ENCODE results near the gene RNFT2.
"Not testable (repeated sequence)": the region's sequence is repeated elsewhere in the genome, so short reads cannot be mapped to it uniquely, and the experiment has no call there.

Gene RNFT2

GRCh38 chr12:116744766-116745165, 6.7 kb downstream of the RNFT2 start:
- no peak for TF ChIP-seq POLR2A (IDR thresholded peaks at IDR 0.05; ENCODE audit: low read length)
- no peak for TF ChIP-seq GATA1 (IDR thresholded peaks at IDR 0.05; ENCODE audit: low read depth, low read length)
- DNase-seq, result no peak

- DNase-seq, result no peak
- TF ChIP-seq GATA1 (IDR thresholded peaks at IDR 0.05; ENCODE audit: low read depth, low read length) (no peak), POLR2A (IDR thresholded peaks at IDR 0.05; ENCODE audit: low read length) (no peak)
Measured at GRCh38 chr12:116745554-116745953, 7.4 kb downstream of the RNFT2 start.

DNA sequence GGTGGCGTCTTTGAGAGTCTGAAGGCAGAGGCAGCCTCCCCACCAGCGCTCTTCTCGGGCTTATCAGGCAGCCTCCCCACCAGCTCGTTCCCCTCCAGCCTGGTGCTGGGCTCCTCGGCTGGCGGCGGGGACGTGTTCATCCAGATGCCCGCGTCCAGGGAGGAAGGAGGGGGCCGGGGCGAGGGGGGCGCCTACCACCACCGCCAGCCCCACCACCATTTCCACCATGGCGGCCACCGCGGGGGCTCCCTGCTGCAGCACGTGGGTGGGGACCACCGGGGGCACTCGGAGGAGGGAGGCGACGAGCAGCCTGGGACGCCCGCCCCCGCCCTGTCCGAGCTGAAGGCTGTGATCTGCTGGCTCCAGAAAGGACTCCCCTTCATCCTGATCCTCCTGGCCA, 11.8 kb downstream of the RNFT2 start:
- TF ChIP-seq POLR2A (IDR thresholded peaks at IDR 0.05; ENCODE audit: low read length) (no peak), GATA1 (IDR thresholded peaks at IDR 0.05; ENCODE audit: low read depth, low read length) (no peak)
- DNase-seq, result no peak

- TF ChIP-seq POLR2A (IDR thresholded peaks at IDR 0.05; ENCODE audit: low read length), result no peak
- TF ChIP-seq GATA1 (IDR thresholded peaks at IDR 0.05; ENCODE audit: low read depth, low read length), result no peak
- no peak for DNase-seq
Measured at GRCh38 chr12:116750298-116750697, 12.2 kb downstream of the RNFT2 start.

DNA sequence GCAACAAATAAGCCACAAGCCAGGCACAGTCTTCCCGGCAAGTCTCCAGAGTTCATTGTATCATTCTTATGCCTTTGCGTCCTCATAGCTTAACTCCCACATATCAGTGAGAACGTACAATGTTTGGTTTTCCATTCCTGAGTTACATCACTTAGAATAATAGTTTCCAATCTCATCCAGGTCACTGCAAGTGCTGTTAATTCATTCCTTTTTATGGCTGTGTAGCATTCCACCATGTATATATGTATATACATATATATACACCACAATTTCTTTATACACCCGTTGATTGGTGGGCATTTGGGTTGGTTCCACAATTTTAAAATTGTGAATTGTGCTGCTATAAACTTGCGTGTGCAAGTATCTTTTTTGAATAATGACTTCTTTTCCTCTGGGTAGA, 16.0 kb downstream of the RNFT2 start:
- not testable (repeated sequence) for DNase-seq

DNA sequence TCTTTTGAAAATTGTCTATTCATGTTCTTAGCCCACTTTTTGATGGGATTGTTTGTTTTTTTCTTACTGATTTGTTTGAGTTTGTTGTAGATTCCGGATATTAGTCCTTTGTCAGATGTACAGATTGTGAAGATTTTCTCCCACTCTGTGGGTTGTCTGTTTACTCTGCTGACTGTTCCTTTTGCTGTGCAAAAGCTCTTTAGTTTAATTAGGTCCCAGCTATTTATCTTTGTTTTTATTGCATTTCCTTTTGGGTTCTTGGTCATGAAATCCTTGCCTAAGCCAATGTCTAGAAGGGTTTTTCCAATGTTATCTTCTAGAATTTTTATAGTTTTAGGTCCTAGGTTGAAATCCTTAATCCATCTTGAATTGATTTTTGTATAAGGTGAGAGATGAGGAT, 16.7 kb downstream of the RNFT2 start:
- not testable (repeated sequence) for DNase-seq

DNA sequence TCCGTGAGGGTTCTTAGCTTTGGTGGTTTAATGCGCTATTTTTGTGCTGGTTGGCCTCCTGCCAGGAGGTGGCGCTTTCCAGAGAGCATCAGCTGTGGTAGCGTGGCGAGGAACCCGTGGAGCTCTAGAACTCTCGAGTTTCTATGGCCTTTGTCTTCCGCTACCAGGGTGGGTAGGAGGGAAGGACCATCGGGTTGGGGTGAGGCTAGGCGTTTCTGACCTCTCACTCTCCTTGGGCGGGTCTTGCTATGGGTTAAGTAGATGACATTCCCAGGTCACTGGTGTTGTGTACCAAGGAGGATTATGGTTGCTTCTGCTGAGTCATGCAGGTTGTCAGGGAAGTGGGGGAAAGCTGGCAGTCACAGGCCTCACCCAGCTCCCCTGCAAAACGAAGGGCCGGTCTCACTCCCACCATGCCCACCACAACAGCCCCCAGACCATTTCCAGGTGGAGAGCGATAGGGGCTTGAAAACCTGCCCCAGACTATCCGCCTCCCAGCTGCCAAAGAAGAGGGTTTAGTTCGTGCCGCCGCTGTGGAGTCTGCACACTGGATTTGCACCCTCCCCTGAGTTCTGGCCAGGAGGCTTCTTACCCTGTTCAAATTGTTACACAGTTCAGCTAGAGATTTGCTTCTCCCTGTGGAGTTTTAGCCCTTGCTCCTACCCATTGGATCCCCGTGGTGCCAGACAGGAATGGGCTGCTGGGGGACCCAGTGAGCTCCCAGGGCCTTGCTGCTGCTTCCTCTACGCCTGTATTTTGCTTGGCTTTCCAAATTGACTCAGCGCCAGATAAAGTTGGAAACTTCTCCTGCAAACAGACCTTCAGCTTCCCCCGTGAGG, 21.9 kb downstream of the RNFT2 start:
- DNase-seq, result peak; percentile 21 to 32

GRCh38 chr12:116760622-116761020, 22.5 kb downstream of the RNFT2 start:
- no peak for DNase-seq
- no peak for TF ChIP-seq GATA1 (IDR thresholded peaks at IDR 0.05; ENCODE audit: low read depth, low read length)
- TF ChIP-seq POLR2A (IDR thresholded peaks at IDR 0.05; ENCODE audit: low read length), result no peak

More for the DNA sequence above, 21.9 kb downstream of the RNFT2 start:
- no peak for TF ChIP-seq POLR2A (IDR thresholded peaks at IDR 0.05; ENCODE audit: low read length)
- TF ChIP-seq GATA1 (IDR thresholded peaks at IDR 0.05; ENCODE audit: low read depth, low read length), result no peak

DNA sequence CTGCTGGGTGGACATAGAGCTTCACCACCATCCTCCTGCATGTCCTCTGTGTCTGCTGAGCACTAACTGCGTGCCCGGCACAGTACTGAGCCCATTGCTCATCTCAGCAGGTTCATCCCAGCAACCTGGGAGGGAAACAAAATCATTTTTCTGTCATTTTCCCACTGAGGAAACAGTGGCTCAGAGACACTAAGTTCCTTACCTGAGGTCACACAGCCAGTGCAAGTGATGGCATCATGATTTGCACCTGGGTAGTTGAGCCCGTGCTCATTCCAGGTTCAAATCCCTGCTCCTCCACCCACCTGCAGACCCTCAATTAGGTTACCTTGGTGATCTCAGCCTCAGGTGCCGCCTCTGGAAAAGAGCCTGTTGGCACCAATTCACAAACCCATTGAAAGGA, 23.4 kb downstream of the RNFT2 start:
- TF ChIP-seq GATA1 (IDR thresholded peaks at IDR 0.05; ENCODE audit: low read depth, low read length) (no peak), POLR2A (IDR thresholded peaks at IDR 0.05; ENCODE audit: low read length) (no peak)

GRCh38 chr12:116765271-116765670, 27.2 kb downstream of the RNFT2 start:
- no peak for DNase-seq
- TF ChIP-seq GATA1 (IDR thresholded peaks at IDR 0.05; ENCODE audit: low read depth, low read length) (no peak), POLR2A (IDR thresholded peaks at IDR 0.05; ENCODE audit: low read length) (no peak)

More for the DNA sequence above, 23.4 kb downstream of the RNFT2 start:
- no peak for DNase-seq

GRCh38 chr12:116766285-116766684, 28.2 kb downstream of the RNFT2 start:
- no peak for DNase-seq
- TF ChIP-seq GATA1 (IDR thresholded peaks at IDR 0.05; ENCODE audit: low read depth, low read length) (no peak), POLR2A (IDR thresholded peaks at IDR 0.05; ENCODE audit: low read length) (no peak)

GRCh38 chr12:116766746-116767145, 28.6 kb downstream of the RNFT2 start:
- no peak for TF ChIP-seq GATA1 (IDR thresholded peaks at IDR 0.05; ENCODE audit: low read depth, low read length)
- TF ChIP-seq POLR2A (IDR thresholded peaks at IDR 0.05; ENCODE audit: low read length), result no peak
- no peak for DNase-seq

DNA sequence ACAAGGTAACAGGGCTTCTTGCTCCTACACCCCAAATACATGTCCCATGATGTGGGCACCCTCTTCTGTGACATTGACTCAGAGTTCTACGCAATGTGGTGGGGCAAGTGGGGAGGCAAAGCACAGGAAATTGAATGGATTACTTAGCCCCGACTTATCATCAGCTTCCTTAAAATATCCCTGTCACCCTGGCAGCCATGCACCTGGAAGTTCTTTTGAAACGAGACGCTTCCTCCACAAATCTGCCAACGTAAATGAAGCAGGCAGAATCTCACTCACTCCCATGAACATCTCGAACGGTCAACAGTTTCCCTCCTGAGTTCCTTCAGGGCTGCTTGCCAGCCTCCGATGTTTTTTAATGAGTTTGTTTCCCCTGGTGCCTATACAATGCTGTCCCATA, 33.5 kb downstream of the RNFT2 start:
- DNase-seq, result no peak
- TF ChIP-seq POLR2A (IDR thresholded peaks at IDR 0.05; ENCODE audit: low read length) (no peak), GATA1 (IDR thresholded peaks at IDR 0.05; ENCODE audit: low read depth, low read length) (no peak)

DNA sequence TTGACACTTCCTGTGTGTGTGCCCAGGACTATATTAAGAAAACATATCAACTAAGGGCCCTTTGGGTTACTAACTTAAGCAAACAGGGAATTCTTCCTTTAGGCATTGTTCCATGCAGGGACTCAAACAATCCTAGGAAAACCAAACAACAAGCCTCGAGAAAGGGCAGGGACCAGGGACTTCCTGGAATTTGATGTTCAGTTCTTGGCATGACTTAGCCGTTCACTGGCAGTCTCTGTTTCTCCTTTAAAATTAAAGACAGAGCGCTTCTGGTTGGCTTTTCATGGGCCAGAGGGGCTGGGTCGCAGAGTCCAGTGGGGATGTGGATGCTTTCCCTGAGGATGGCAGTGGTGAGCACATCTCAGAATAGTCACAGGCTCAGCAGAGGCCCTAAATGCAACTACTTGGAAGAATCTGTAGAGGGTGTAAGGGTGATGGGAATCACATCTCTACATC, 35.2 kb downstream of the RNFT2 start:
- no peak for TF ChIP-seq GATA1 (IDR thresholded peaks at IDR 0.05; ENCODE audit: low read depth, low read length)
- no peak for TF ChIP-seq POLR2A (IDR thresholded peaks at IDR 0.05; ENCODE audit: low read length)
- DNase-seq, result no peak

- DNase-seq, result no peak
- TF ChIP-seq GATA1 (IDR thresholded peaks at IDR 0.05; ENCODE audit: low read depth, low read length) (no peak), POLR2A (IDR thresholded peaks at IDR 0.05; ENCODE audit: low read length) (no peak)
Measured at GRCh38 chr12:116774020-116774419, 35.9 kb downstream of the RNFT2 start.

All from erythroblast (primary cell).